ENCODE data around the gene GPATCH1.
A peak's percentile ranks its signal among the peaks of the same experiment; 100 is the strongest.
"Not testable (repeated sequence)": the region's sequence is repeated elsewhere in the genome, so short reads cannot be mapped to it uniquely, and the experiment has no call there.

GPATCH1 gene

GRCh38 chr19:33124207-33125098, 43.5 kb downstream of the GPATCH1 start:
- no peak for DNase-seq

- DNase-seq: peak; percentile 50 to 62
These were observed 45.0 kb downstream of the GPATCH1 start for GRCh38 chr19:33125929-33126388.

DNA sequence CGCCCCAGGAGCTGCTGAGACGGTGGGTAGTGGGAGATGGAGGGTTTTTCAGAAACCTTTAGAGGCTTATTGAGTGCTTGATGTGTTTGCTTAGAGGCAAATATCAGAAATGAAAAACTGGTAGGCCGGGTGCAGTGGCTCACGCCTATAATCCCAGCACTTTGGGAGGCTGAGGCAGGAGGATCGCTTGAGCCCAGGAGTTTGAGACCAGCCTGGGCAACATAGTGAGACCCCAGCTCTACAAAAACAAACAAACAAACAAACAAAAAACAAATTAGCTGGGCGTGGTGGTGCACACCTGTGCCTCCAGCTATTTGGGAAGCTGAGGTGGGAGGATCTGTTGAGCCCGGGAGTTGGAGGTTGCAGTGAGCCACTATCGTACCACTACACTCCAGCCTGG, 45.7 kb downstream of the GPATCH1 start:
- DNase-seq: not testable (repeated sequence)

DNA sequence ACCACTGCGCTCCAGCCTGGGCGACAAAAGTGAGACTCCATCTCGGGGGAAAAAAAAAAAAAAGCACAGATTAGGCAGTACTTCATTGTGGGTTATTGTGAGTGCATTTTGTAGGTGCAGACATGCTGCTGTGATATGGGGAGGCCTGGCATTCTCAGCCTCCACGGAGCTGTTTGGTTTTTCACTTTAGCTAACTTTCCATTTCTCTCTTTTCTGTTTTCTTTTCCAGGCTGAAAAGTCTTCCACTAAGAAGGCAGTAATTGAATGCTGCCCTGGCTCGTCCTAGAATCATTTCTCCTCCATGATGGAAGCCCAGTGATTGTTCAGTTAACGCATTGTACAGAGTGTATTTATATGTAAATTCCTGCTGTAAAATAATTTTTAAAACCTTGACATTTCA, 48.9 kb downstream of the GPATCH1 start:
- DNase-seq: no peak

DNA sequence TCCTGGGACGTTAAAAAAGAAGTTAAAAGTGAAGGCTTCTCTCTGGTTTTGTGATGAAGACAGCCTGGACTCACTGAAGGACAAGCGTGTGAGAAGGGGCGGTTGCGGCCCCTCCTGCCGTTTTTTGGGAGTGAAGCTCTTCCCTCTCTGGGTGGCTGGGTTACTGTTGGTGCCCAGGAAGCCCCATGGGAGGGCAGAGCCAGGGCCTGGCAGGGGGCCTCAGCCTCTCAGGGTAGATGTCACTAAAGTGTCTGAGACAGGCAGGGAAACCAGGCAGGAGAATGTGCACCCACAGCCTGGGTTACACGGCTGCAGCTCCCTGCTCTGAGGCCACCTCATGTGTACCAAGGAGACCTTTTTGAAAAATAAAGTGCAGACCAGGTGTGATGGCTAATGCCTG, 49.5 kb downstream of the GPATCH1 start:
- DNase-seq: no peak

- DNase-seq: no peak
These were observed 51.0 kb downstream of the GPATCH1 start, which contains the start of gene WDR88 for GRCh38 chr19:33132021-33132420. Gene WDR88, plus strand, starts transcription at chr19:33132114. Its CDS starts 56 bp downstream, at chr19:33132170.

GRCh38 chr19:33132425-33132824, 51.4 kb downstream of the GPATCH1 start:
- DNase-seq: no peak

- DNase-seq: no peak
These were observed 52.6 kb downstream of the GPATCH1 start for GRCh38 chr19:33133438-33134031.

DNA sequence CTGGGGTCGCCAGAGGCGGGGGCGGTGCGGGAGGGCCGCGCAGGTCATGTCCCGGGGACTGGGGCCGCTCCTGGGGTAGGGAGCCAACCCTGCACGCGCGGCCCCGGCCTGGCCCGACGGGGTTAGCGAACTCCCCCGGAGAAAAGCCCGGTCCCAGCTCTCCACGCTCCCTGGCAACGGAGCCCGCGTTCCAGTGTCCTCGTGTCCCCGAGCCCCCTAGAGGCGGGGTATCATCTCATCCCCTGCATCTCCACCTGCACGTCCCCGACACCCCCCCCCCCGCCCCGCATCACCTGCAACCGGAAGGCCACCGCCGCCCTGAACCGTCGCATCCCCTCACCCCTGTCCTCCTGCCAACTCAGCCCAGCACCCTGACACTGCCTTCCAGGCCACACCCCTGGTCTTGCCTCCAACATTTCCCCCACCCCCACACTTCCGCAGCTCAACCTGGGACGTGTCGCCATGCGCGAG, 53.6 kb downstream of the GPATCH1 start:
- DNase-seq: peak; percentile 47 to 56

- no peak for DNase-seq
These were observed 58.2 kb downstream of the GPATCH1 start for GRCh38 chr19:33139165-33139564.

DNA sequence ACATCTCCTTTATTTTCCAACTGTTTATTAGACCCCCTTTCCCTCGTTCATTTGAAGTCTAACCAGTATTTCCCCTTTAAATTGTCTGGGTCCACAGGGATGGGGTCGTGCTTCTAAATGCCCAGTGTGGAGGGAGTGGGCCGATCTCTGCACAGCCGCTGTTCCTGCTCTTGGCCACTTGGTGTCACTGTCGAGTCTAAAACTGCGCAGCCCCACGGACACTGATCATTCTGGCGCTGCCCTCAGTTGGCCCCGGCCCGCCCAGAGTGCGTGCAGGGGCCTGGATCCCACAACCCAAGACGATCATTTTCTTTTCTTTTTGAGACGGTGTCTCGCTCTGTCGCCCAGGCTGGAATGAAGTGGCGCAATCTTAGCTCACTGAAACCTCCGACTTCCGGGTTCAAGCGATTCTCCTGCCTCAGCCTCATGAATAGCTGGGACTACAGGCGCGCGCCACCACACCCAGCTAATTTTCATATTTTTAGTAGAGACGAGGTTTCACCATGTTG, 63.0 kb downstream of the GPATCH1 start:
- peak; percentile 64 to 73 for DNase-seq

DNA sequence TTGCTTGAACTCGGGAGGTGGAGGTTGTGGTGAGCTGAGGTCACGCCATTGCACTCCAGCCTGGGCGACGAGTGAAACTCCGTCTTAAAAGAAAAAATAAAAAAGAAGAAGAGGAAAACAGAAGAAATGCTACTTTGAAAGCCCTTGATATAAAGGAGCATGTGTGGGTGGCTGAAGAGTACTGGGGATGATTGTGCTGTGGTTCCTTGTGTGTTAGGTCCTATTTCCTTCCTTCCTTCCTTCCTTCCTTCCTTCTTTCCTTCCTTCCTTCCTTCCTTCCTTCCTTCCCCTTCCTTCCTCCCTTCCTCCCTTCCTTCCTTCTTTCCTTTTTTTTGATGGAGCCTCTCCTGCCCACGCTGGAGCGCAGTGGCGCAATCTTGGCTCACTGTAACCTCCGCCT, 65.2 kb downstream of the GPATCH1 start:
- no peak for DNase-seq

- no peak for DNase-seq
These were observed 66.6 kb downstream of the GPATCH1 start for GRCh38 chr19:33147538-33147937.

DNA sequence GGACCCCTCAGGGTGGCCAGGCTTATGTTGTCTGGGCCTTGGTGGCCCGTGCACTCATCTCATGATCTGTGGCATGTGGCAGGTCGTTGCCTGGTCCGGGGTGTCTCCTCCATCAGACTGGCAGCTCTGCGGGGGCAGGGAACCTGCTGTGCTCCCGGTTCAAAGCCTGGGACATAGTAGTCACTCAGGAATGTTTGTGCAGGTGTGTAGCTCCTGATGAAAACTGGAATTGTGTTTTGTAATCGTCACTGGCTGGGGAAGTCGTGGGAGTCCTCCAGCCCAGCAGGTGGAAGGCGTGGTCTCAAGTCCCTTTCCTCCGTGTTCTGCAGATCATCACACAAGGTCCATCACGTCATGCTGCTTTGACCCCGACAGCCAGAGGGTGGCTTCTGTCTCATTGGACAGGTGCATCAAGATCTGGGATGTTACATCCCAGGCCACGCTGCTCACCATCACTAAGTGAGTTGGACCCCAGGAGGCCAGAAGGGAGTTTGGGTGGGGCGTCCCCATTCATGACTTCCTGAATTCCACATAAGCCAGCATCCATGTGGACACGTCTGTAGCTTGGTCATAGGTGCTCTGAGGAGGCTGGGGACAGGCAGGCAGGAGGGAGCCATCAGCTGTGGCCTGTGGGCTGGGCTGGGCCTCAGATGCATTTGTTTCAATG, 70.0 kb downstream of the GPATCH1 start:
- DNase-seq: no peak

- no peak for DNase-seq
These were observed 71.2 kb downstream of the GPATCH1 start for GRCh38 chr19:33152176-33152575.

GRCh38 chr19:33152625-33153024, 71.6 kb downstream of the GPATCH1 start:
- DNase-seq: not testable (repeated sequence)

DNA sequence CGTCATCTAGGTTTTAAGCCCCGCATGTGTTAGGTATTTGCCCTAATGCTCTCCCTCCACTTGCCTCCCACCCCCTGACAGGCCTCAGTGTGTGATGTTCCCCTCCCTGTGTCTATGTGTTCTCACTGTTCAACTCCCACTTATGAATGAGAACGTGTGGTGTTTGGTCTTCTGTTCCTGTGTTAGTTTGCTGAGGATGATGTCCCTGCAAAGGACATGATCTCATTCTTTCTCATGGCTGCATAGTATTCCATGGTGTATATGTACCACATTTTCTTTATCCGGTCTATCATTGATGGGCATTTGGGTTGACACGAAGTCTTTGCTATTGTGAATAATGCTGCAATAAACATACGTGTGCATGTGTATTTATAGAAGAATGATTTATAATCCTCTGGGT, 73.3 kb downstream of the GPATCH1 start:
- not testable (repeated sequence) for DNase-seq

DNA sequence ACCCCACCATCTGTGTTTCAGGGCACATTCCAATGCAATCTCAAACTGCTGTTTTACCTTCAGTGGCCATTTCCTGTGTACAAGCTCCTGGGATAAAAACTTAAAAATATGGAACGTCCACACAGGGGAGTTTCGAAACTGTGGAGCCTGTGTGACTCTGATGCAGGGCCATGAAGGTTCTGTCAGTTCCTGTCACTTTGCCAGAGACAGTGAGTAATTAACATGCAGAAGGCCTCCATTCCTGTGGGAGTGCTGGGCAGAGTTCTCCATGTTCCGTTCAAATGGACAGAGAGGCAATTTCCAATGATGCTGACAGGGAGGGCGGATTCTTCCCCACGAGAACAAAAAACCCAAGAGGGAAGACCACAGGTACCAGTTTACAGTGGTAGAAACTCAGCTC, 75.4 kb downstream of the GPATCH1 start:
- DNase-seq: no peak

- DNase-seq: no peak
These were observed 76.9 kb downstream of the GPATCH1 start for GRCh38 chr19:33157906-33158305.

DNA sequence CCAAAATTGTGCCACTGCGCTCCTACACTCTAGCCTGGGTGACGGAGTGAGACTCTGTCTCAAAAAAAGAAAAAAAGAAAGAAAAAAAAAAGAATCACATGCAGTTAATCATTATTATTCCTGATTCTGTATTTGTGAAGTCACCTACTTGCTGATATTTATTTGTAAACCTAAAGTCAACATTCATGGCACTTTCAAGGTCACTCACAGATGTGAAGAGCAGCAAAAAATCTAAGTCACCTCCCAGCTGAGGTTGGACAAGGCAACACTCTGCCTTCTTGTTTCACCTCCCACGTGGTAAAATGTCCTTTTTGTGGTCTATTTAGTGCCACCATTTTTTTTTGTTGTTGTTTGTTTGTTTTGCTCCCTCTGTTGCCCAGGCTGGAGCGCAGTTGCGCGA, 77.4 kb downstream of the GPATCH1 start:
- no peak for DNase-seq

- no peak for DNase-seq
These were observed 78.2 kb downstream of the GPATCH1 start for GRCh38 chr19:33159149-33159548.

DNA sequence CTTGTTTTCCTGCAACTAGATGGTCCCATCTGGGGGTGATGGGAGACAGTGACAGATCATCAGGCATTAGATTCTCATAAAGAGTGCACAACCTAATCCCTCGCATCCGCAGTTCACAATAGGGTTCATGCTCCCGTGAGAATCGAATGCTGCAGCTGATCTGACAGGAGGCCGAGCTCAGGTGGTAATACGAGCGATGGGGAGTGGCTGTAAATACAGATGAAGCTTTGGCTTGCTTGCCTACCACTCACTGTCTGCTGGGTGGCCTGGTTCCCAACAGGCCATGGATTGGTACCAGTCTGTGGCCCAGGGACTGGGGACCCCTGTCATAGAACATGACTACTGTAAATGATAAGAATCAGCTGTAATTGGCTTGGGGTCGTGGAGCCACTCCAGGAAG, 78.9 kb downstream of the GPATCH1 start:
- DNase-seq: no peak

DNA sequence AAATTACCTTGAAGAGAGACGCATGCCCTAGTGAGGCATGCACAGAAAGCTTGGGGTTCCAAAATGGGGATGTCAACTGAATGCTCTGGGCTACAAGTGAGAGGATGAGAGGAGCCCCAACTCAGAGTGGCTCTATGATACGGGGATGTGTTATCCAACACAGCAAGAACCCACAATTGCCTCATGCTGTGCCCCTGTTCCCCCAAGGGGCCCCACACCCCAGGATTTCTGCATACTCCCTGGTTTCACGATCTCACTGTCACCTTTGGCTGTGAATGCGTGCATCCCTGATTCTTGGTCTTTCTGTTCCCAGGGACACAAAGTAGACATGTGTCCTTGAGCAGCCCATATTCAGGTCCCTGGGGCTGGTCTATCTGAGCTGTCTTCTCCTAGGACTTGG, 80.2 kb downstream of the GPATCH1 start:
- no peak for DNase-seq
